ENCODE results near the gene INTS11.

INTS11 gene

DNA sequence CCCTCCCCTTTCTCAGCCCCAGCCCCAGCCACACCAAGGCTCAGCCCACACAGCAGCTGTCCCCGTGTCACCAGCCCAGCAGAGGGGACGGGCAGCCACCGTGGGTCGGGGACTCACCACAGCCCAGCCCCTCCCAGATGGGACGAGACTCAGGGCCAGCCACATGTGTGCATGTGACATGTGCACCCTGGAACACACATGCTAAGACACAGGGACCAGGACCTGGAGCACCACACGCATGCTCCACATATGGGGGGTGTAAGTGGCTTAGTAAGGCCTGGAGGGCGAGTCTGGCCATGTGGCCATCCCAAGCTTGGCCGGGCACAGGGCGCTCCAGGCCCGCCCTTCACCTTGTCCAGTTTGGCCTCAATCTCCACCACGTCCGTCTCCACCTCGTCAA, 20.7 kb downstream of the INTS11 start:
- no peak overlapping the region for H3K27ac ChIP-seq (ENCODE audit: extremely low read depth, low read depth, low read length)
- ChIA-PET CTCF (interaction anchor here (0.6 to 1.9 kb wide), 3 partner anchors 12 to 33 kb away, joined by 3 to 16 read pairs (median 3); no protein-coding TSS in a partner anchor), POLR2A (interaction anchor here (0.6 kb wide), 2 partner anchors 71 to 94 kb away, joined by 3 to 5 read pairs; partner anchors contain the start of gene AURKAIP1)
- H3K4me3 ChIP-seq (ENCODE audit: low read depth, low read length) = no peak overlapping the region
- TF ChIP-seq, protein P1, sequence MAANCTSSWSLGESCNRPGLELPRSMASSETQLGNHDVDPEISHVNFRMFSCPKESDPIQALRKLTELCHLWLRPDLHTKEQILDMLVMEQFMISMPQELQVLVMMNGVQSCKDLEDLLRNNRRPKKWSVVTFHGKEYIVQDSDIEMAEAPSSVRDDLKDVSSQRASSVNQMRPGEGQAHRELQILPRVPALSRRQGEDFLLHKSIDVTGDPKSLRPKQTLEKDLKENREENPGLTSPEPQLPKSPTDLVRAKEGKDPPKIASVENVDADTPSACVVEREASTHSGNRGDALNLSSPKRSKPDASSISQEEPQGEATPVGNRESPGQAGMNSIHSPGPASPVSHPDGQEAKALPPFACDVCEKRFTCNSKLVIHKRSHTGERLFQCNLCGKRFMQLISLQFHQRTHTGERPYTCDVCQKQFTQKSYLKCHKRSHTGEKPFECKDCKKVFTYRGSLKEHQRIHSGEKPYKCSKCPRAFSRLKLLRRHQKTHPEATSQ (tag by site-specific recombination; IDR thresholded peaks at IDR 0.05) = no peak
- TF ChIP-seq, protein P2, sequence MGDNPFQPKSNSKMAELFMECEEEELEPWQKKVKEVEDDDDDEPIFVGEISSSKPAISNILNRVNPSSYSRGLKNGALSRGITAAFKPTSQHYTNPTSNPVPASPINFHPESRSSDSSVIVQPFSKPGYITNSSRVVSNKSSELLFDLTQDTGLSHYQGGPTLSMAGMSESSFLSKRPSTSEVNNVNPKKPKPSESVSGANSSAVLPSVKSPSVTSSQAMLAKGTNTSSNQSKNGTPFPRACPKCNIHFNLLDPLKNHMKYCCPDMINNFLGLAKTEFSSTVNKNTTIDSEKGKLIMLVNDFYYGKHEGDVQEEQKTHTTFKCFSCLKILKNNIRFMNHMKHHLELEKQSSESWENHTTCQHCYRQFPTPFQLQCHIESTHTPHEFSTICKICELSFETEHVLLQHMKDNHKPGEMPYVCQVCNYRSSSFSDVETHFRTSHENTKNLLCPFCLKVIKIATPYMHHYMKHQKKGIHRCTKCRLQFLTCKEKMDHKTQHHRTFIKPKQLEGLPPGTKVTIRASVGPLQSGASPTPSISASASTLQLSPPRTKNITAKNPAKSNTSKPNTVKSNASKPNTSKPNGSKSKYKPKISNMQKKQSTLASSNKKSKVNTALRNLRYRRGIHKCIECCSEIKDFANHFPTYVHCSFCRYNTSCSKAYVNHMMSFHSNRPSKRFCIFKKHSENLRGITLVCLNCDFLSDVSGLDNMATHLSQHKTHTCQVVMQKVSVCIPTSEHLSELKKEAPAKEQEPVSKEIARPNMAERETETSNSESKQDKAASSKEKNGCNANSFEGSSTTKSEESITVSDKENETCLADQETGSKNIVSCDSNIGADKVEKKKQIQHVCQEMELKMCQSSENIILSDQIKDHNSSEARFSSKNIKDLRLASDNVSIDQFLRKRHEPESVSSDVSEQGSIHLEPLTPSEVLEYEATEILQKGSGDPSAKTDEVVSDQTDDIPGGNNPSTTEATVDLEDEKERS (tag by site-specific recombination; IDR thresholded peaks at IDR 0.05) = no peak
- no peak for TF ChIP-seq ZNF837 (tag by site-specific recombination; IDR thresholded peaks at IDR 0.05)
- TF ChIP-seq YY2 (tag by site-specific recombination; IDR thresholded peaks at IDR 0.05) = no peak
- TF ChIP-seq ZNF324 (tag by site-specific recombination; IDR thresholded peaks at IDR 0.05) = no peak
- no peak for TF ChIP-seq ZNF16 (tag by site-specific recombination; IDR thresholded peaks at IDR 0.05; ENCODE audit: low read depth)
- TF ChIP-seq ZNF416 (tag by site-specific recombination; IDR thresholded peaks at IDR 0.05) = no peak
- TF ChIP-seq ZNF626 (tag by site-specific recombination; IDR thresholded peaks at IDR 0.05) = no peak
- TF ChIP-seq, protein P3, sequence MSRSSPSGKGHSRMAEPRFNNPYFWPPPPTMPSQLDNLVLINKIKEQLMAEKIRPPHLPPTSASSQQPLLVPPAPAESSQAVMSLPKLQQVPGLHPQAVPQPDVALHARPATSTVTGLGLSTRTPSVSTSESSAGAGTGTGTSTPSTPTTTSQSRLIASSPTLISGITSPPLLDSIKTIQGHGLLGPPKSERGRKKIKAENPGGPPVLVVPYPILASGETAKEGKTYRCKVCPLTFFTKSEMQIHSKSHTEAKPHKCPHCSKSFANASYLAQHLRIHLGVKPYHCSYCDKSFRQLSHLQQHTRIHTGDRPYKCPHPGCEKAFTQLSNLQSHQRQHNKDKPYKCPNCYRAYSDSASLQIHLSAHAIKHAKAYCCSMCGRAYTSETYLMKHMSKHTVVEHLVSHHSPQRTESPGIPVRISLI (tag by site-specific recombination; IDR thresholded peaks at IDR 0.05) = no peak
- H3K36me3 ChIP-seq (ENCODE audit: control insufficient read depth in 2 of 2, insufficient read depth in 1 of 2, low read length in 2 of 2) = peaks cover 0 to 6% of the 10 kb centered on the region in 2 experiments; a peak in 2 of 3 replicates
- H3K4me1 ChIP-seq (ENCODE audit: control insufficient read depth, insufficient read depth, low read length) = peaks cover 20% of the 10 kb centered on the region
- H3K9me3 ChIP-seq (ENCODE audit: control insufficient read depth, insufficient read depth, low read depth, low read length) = no peaks in the 10 kb centered on the region

DNA sequence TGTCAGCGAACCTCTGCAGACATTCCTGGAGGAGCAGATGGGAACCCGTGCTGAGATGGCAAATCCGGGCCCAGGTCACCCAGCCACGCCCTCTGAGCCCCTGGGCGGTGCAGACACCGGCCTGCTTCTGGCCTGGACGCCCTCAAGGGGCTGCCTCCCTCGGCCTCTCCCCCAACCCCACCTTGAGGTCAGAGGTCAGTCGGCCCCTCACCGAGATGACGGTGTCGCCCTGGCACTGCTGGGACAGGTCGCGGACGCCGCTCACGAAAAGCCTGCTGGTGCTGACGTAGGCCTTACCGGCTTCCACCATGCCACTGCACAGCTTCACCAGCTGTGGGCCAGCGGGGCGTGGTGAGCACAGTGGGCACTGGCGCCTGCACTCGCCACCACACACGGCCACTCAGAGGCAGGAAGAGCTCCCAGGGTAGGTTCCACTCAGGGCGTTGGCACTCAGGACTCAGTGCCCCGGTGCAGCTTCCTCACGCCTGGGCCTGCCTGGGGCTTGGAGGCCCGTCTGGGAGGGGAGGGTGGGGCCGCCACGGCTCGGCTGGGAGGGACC, 21.4 kb downstream of the INTS11 start:
- H3K4me3 ChIP-seq (ENCODE audit: low read depth, low read length) = no peak overlapping the region
- H3K4me1 ChIP-seq (ENCODE audit: control insufficient read depth, insufficient read depth, low read length) = peaks cover 20% of the 10 kb centered on the region
- POLR2A ChIA-PET = interaction anchor here (0.6 kb wide), 1 partner anchor 93 kb away, joined by 3 read pairs; no protein-coding TSS in a partner anchor
- no peaks in the 10 kb centered on the region for H3K9me3 ChIP-seq (ENCODE audit: control insufficient read depth, insufficient read depth, low read depth, low read length)
- H3K36me3 ChIP-seq (ENCODE audit: control insufficient read depth in 2 of 2, insufficient read depth in 1 of 2, low read length in 2 of 2) = peaks cover 0 to 6% of the 10 kb centered on the region in 2 experiments; a peak in 2 of 3 replicates
- no peak overlapping the region for H3K27ac ChIP-seq (ENCODE audit: extremely low read depth, low read depth, low read length)
- CTCF ChIA-PET = interaction anchor here (0.6 to 1.9 kb wide), 2 partner anchors 12 to 32 kb away, joined by 3 to 16 read pairs; no protein-coding TSS in a partner anchor
- no peak for TF ChIP-seq ZFP3 (tag by site-specific recombination; IDR thresholded peaks at IDR 0.05; ENCODE audit: low read depth)
- peak; percentile 96 for TF ChIP-seq BCL11B (tag by site-specific recombination; IDR thresholded peaks at IDR 0.05; ENCODE audit: low read depth)
- peak; percentile 61; the same call in 1 of the 2 replicates for TF ChIP-seq KLF1 (tag by site-specific recombination; IDR thresholded peaks at IDR 0.05)
- TF ChIP-seq ZNF654 (tag by site-specific recombination; IDR thresholded peaks at IDR 0.05; ENCODE audit: low read depth) = no peak
- peak; percentile 68; the same call in 1 of the 2 replicates for TF ChIP-seq BCL11A (tag by site-specific recombination; IDR thresholded peaks at IDR 0.05; ENCODE audit: low read depth)
- TF ChIP-seq ZIC2 (tag by site-specific recombination; IDR thresholded peaks at IDR 0.05) = peak; percentile 38; the same call in 1 of the 2 replicates
- TF ChIP-seq, protein P4, sequence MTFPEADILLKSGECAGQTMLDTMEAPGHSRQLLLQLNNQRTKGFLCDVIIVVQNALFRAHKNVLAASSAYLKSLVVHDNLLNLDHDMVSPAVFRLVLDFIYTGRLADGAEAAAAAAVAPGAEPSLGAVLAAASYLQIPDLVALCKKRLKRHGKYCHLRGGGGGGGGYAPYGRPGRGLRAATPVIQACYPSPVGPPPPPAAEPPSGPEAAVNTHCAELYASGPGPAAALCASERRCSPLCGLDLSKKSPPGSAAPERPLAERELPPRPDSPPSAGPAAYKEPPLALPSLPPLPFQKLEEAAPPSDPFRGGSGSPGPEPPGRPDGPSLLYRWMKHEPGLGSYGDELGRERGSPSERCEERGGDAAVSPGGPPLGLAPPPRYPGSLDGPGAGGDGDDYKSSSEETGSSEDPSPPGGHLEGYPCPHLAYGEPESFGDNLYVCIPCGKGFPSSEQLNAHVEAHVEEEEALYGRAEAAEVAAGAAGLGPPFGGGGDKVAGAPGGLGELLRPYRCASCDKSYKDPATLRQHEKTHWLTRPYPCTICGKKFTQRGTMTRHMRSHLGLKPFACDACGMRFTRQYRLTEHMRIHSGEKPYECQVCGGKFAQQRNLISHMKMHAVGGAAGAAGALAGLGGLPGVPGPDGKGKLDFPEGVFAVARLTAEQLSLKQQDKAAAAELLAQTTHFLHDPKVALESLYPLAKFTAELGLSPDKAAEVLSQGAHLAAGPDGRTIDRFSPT (tag by site-specific recombination; IDR thresholded peaks at IDR 0.05) = peak; percentile 87
- TF ChIP-seq ZNF629 (tag by site-specific recombination; IDR thresholded peaks at IDR 0.05) = no peak
- TF ChIP-seq ZNF600 (tag by site-specific recombination; IDR thresholded peaks at IDR 0.05) = peak; percentile 36; the same call in 1 of the 2 replicates
- TF ChIP-seq, protein P5, sequence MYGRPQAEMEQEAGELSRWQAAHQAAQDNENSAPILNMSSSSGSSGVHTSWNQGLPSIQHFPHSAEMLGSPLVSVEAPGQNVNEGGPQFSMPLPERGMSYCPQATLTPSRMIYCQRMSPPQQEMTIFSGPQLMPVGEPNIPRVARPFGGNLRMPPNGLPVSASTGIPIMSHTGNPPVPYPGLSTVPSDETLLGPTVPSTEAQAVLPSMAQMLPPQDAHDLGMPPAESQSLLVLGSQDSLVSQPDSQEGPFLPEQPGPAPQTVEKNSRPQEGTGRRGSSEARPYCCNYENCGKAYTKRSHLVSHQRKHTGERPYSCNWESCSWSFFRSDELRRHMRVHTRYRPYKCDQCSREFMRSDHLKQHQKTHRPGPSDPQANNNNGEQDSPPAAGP (tag by site-specific recombination; IDR thresholded peaks at IDR 0.05) = 0 out of 2 replicates have a peak, but pooled peaks have one; percentile 32
- no peak for TF ChIP-seq ZNF544 (tag by site-specific recombination; IDR thresholded peaks at IDR 0.05)
- peak; percentile 69; the same call in 1 of the 2 replicates for TF ChIP-seq KLF8 (tag by site-specific recombination; IDR thresholded peaks at IDR 0.05)

All from HEK293 (cell line).